Vagina (tissue), 2 donors: ENCODE measurements around the gene PTGES.

Source experiments
- POLR2A ChIP-seq, 2 donors: fragments of 450-650 bp; IDR thresholded peaks; one replicate each; pipeline ENCODE4 v1.6.1; 2017; ENCODE audit warnings: antibody characterized with exemption in 2 of 2, mild to moderate bottlenecking in 2 of 2, moderate library complexity in 2 of 2
- TF ChIP-seq, protein P1 (sequence below), 3 experiments: fragments of 450-650 bp in 2 of 3; fragments of 200-600 bp in 1 of 3; sonication (generic) in 1 of 3; IDR thresholded peaks; one replicate each; pipeline ENCODE4 v1.5.1; 2017 to 2019; ENCODE audit warnings: antibody characterized with exemption in 3 of 3, mild to moderate bottlenecking in 2 of 3, moderate library complexity in 2 of 3

DNA sequence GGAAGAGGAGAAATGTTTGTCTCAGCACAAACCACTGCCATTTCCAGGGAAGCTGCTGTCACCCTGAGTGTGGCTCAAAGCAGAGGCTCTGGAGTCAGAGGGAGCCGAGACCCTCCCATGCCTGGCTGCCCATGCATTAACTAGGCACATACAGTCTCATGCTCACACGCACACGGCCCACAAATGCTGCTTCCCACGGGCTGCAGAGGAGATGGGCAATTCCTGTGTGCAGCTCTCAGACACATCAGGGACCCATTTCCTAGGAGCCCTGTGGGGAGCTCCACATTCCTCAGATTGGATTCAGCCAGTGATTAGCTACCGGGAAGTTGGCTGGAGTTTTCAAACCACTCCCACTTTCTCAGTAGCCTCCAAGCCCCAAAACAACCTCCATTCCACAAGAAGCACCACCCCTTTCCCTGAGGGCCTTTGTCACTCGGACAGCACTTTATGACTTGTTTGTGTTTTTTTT, 9.1 kb upstream of the PTGES start:
- no peak for TF ChIP-seq POLR2A (IDR thresholded peaks at IDR 0.05)
- TF ChIP-seq, protein P1, sequence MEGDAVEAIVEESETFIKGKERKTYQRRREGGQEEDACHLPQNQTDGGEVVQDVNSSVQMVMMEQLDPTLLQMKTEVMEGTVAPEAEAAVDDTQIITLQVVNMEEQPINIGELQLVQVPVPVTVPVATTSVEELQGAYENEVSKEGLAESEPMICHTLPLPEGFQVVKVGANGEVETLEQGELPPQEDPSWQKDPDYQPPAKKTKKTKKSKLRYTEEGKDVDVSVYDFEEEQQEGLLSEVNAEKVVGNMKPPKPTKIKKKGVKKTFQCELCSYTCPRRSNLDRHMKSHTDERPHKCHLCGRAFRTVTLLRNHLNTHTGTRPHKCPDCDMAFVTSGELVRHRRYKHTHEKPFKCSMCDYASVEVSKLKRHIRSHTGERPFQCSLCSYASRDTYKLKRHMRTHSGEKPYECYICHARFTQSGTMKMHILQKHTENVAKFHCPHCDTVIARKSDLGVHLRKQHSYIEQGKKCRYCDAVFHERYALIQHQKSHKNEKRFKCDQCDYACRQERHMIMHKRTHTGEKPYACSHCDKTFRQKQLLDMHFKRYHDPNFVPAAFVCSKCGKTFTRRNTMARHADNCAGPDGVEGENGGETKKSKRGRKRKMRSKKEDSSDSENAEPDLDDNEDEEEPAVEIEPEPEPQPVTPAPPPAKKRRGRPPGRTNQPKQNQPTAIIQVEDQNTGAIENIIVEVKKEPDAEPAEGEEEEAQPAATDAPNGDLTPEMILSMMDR (IDR thresholded peaks at IDR 0.05): no peak
